Neural cell (in vitro differentiated cells): ENCODE measurements around the gene SOS1.

Source experiments
- CTCF ChIP-seq: fragments of 450-650 bp; IDR thresholded peaks from 2 replicates; pipeline ENCODE4 v1.5.1; 2014; ENCODE audit warnings: antibody characterized with exemption, mild to moderate bottlenecking, moderate library complexity; ENCODE audit not compliant: poor library complexity, severe bottlenecking
- EP300 ChIP-seq: fragments of 450-650 bp; conservative IDR thresholded peaks from 2 replicates; pipeline ENCODE4 v1.6.1; 2014; ENCODE audit warnings: antibody characterized with exemption, mild to moderate bottlenecking, moderate library complexity; ENCODE audit not compliant: poor library complexity, severe bottlenecking
- EZH2 ChIP-seq: fragments of 200-600, 300-800 bp; shearing (Covaris generic), sonication (generic); IDR thresholded peaks from 2 replicates; pipeline ENCODE4 v1.6.1; 2014; ENCODE audit warnings: antibody characterized with exemption, low read length, borderline replicate concordance, mild to moderate bottlenecking; ENCODE audit not compliant: insufficient read depth, poor library complexity, severe bottlenecking
- MXI1 ChIP-seq: fragments of 450-650 bp; conservative IDR thresholded peaks from 2 replicates; pipeline ENCODE4 v1.6.1; 2014; ENCODE audit warnings: antibody characterized with exemption, mild to moderate bottlenecking; ENCODE audit not compliant: poor library complexity, severe bottlenecking
- POLR2AphosphoS5 ChIP-seq: IDR thresholded peaks from 2 replicates; pipeline ENCODE4 v1.6.1; 2012
- RAD21 ChIP-seq: fragments of 450-650 bp; conservative IDR thresholded peaks from 2 replicates; pipeline ENCODE4 v1.6.1; 2014; ENCODE audit warnings: antibody characterized with exemption, mild to moderate bottlenecking, moderate library complexity
- REST ChIP-seq: IDR thresholded peaks from 2 replicates; pipeline ENCODE4 v1.6.1; 2012; ENCODE audit warnings: borderline replicate concordance
- TAF1 ChIP-seq: IDR thresholded peaks from 2 replicates; pipeline ENCODE4 v1.6.1; 2012; ENCODE audit warnings: low read depth

- TF ChIP-seq POLR2AphosphoS5 (no peak), REST (no peak), CTCF (no peak), EP300 (no peak), EZH2 (no peak), RAD21 (no peak), TAF1 (no peak), MXI1 (no peak)
Observed at GRCh38 chr2:38940746-38941145, 180.1 kb downstream of the SOS1 start.
